GM10248 (cell line): Measurements from ENCODE around the gene MED16.
A peak's percentile ranks its signal among the peaks of the same experiment; 100 is the strongest.

Experiments used
- CTCF ChIA-PET: fragments of 300-600 bp; sonication (Branson Sonifier 250); formaldehyde crosslinking; extraction: SDS; loops from one replicate; lab custom pipeline; 2021; ENCODE audit warnings: antibody characterized with exemption; lab: Yijun Ruan, JAX
- POLR2A ChIA-PET: fragments of 350-650 bp; sonication (Branson Sonifier 250); formaldehyde crosslinking; extraction: SDS; loops from one replicate; lab custom pipeline; 2020; ENCODE audit warnings: antibody characterized with exemption; lab: Yijun Ruan, JAX
- DNase-seq: peaks from one replicate; pipeline ENCODE4 v3.0.0; 2012; ENCODE audit errors: extremely low spot score
- CTCF ChIP-seq: IDR thresholded peaks from 2 replicates; pipeline ENCODE4 v1.5.1; 2012; ENCODE audit warnings: mild to moderate bottlenecking, low read depth; ENCODE audit errors: extremely low read depth, missing control alignments, control extremely low read depth

Gene MED16

GRCh38 chr19:933553-933882, 40.5 kb upstream of the MED16 start:
- no peak for TF ChIP-seq CTCF
- no peak for DNase-seq
- ChIA-PET POLR2A (interaction anchor here (0.8 to 1.6 kb wide), 2 partner anchors 14 to 340 kb away, joined by 3 to 8 read pairs; no protein-coding TSS in a partner anchor), CTCF (interaction anchor here (0.8 to 2.0 kb wide), 5 partner anchors 9 to 72 kb away, joined by 3 to 10 read pairs (median 3); partner anchors contain the start of gene WDR18)

- ChIA-PET POLR2A (interaction anchor here (0.8 to 1.6 kb wide), 2 partner anchors 15 to 341 kb away, joined by 3 to 8 read pairs; no protein-coding TSS in a partner anchor), CTCF (interaction anchor here (0.8 to 2.0 kb wide), 7 partner anchors 10 to 72 kb away, joined by 3 to 10 read pairs (median 3); partner anchors contain the start of gene WDR18)
- no peak for TF ChIP-seq CTCF
- peak; percentile 59 for DNase-seq
Observed at GRCh38 chr19:932648-933552, 39.9 kb upstream of the MED16 start.

- POLR2A ChIA-PET, result interaction anchor here (0.6 to 1.6 kb wide), 2 partner anchors 16 to 128 kb away, joined by 8 read pairs; no protein-coding TSS in a partner anchor
- CTCF ChIA-PET, result interaction anchor here (0.8 to 2.0 kb wide), 4 partner anchors 9 to 52 kb away, joined by 3 to 10 read pairs (median 6); partner anchors contain the start of gene WDR18
Observed at GRCh38 chr19:931860-932647, 39.1 kb upstream of the MED16 start.

GRCh38 chr19:929891-930258, 36.9 kb upstream of the MED16 start:
- no peak for TF ChIP-seq CTCF
- DNase-seq, result no peak
- CTCF ChIA-PET, result no interaction called here
- POLR2A ChIA-PET, result no interaction called here

More at GRCh38 chr19:931860-932647, 39.1 kb upstream of the MED16 start:
- DNase-seq, result no peak
- TF ChIP-seq CTCF, result no peak

- POLR2A ChIA-PET, result no interaction called here
- CTCF ChIA-PET, result no interaction called here
- DNase-seq, result no peak
- TF ChIP-seq CTCF, result no peak
Observed at GRCh38 chr19:929203-929890, 36.4 kb upstream of the MED16 start.
